SU-DHL-6 (cell line): ENCODE measurements around the gene MYO10.

Experiments used
- EZH2phosphoT487 ChIP-seq: fragments of 200-600 bp; sonication (generic), shearing (Covaris generic); conservative IDR thresholded peaks from 2 replicates; pipeline ENCODE4 v1.6.1; 2018; ENCODE audit warnings: mild to moderate bottlenecking, antibody characterized with exemption, low read length, moderate library complexity, mixed read lengths
- TF ChIP-seq, protein P1 (sequence below): fragments of 200-600 bp; sonication (generic); IDR thresholded peaks from one replicate; pipeline ENCODE4 v1.5.1; 2017; ENCODE audit warnings: antibody characterized with exemption, mild to moderate bottlenecking, low read length, moderate library complexity; ENCODE audit not compliant: insufficient read depth, poor library complexity, severe bottlenecking

DNA sequence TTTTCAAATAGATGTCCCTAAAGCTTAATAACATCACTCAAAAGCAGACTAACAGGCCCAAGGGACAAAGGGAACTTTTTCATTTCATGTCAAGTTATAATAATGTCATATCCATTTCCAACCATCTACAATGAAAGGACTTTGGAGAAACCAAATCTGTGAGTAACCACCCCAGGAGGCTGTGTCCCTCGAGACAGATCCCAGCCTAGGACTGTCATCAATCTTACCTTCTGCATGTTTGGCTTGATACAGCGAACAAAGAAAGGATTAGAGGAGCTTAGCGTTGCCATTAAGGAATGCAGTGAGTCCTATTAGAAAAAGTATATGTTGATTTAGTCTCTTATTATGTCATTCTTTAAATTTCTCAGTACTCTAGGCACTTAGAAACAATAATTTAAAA is 181.5 kb downstream of the MYO10 start:
- TF ChIP-seq, protein P1, sequence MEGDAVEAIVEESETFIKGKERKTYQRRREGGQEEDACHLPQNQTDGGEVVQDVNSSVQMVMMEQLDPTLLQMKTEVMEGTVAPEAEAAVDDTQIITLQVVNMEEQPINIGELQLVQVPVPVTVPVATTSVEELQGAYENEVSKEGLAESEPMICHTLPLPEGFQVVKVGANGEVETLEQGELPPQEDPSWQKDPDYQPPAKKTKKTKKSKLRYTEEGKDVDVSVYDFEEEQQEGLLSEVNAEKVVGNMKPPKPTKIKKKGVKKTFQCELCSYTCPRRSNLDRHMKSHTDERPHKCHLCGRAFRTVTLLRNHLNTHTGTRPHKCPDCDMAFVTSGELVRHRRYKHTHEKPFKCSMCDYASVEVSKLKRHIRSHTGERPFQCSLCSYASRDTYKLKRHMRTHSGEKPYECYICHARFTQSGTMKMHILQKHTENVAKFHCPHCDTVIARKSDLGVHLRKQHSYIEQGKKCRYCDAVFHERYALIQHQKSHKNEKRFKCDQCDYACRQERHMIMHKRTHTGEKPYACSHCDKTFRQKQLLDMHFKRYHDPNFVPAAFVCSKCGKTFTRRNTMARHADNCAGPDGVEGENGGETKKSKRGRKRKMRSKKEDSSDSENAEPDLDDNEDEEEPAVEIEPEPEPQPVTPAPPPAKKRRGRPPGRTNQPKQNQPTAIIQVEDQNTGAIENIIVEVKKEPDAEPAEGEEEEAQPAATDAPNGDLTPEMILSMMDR, result no peak
- no peak for TF ChIP-seq EZH2phosphoT487
